Neuronal stem cell (in vitro differentiated cells): ENCODE measurements around the gene MYLK4.

Experiments used
- DNase-seq: peaks from one replicate; pipeline ENCODE4 v3.0.0-alpha.2; 2013; ENCODE audit warnings: low spot score
- H2AFZ ChIP-seq: one replicate; pipeline ENCODE4 v1.6.1; 2013; ENCODE audit warnings: mild to moderate bottlenecking, low read length, inconsistent platforms
- H2AK5ac ChIP-seq: 2 replicates; pipeline ENCODE4 v1.6.1; 2013; ENCODE audit warnings: low read depth, mild to moderate bottlenecking, inconsistent platforms, low read length, moderate library complexity, mixed read lengths
- H2BK120ac ChIP-seq: 2 replicates; pipeline ENCODE4 v1.6.1; 2013; ENCODE audit warnings: low read depth, mild to moderate bottlenecking, inconsistent platforms, low read length, moderate library complexity, mixed read lengths
- H2BK12ac ChIP-seq: one replicate; pipeline ENCODE4 v1.6.1; 2013; ENCODE audit warnings: low read length, inconsistent platforms
- H2BK15ac ChIP-seq: 2 replicates; pipeline ENCODE4 v1.6.1; 2013; ENCODE audit warnings: mild to moderate bottlenecking, low read length, inconsistent platforms, mixed read lengths
- H2BK5ac ChIP-seq: one replicate; pipeline ENCODE4 v1.6.1; 2013; ENCODE audit warnings: inconsistent platforms, mild to moderate bottlenecking, low read length, moderate library complexity
- H3K14ac ChIP-seq: one replicate; pipeline ENCODE4 v1.6.1; 2013; ENCODE audit warnings: low read length, inconsistent platforms
- H3K18ac ChIP-seq: 2 replicates; pipeline ENCODE4 v1.6.1; 2013; ENCODE audit warnings: low read length, inconsistent platforms
- H3K23ac ChIP-seq: 2 replicates; pipeline ENCODE4 v1.6.1; 2013; ENCODE audit warnings: low read depth, mild to moderate bottlenecking, mixed read lengths, low read length, inconsistent platforms; ENCODE audit not compliant: poor library complexity
- H3K27ac ChIP-seq: replicated peaks from 3 replicates; pipeline ENCODE4 v1.5.1; 2013; ENCODE audit warnings: low read length, inconsistent platforms
- H3K27me3 ChIP-seq, 3 experiments: 2 replicates each; pipeline ENCODE4 v1.6.1; 2013; ENCODE audit warnings: low read length in 3 of 3, mild to moderate bottlenecking in 2 of 3, inconsistent platforms in 1 of 3, low read depth in 1 of 3, mixed read lengths in 1 of 3, moderate library complexity in 1 of 3; ENCODE audit not compliant: control insufficient read depth in 3 of 3, insufficient read depth in 3 of 3
- H3K36me3 ChIP-seq, 2 donors: replicated peaks in 1 of 2; 2 replicates each; pipeline ENCODE4 v1.6.1; 2013; ENCODE audit warnings: low read length in 2 of 2; ENCODE audit not compliant: control insufficient read depth in 2 of 2, insufficient read depth in 2 of 2
- H3K4ac ChIP-seq: 2 replicates; pipeline ENCODE4 v1.6.1; 2013; ENCODE audit warnings: inconsistent platforms, mild to moderate bottlenecking, low read length, moderate library complexity
- H3K4me1 ChIP-seq, 2 donors: 1 replicate in 1 of 2; 2 replicates in 1 of 2; pipeline ENCODE4 v1.6.1; 2013; ENCODE audit warnings: low read length in 2 of 2, low read depth in 1 of 2; ENCODE audit not compliant: control insufficient read depth in 2 of 2, insufficient read depth in 1 of 2
- H3K4me2 ChIP-seq: one replicate; pipeline ENCODE4 v1.6.1; 2013; ENCODE audit warnings: mild to moderate bottlenecking, low read length, inconsistent platforms; ENCODE audit not compliant: insufficient read depth, poor library complexity, severe bottlenecking
- H3K4me3 ChIP-seq, 2 donors: 2 replicates each; pipeline ENCODE4 v1.5.1; 2013; ENCODE audit warnings: low read length in 2 of 2, mild to moderate bottlenecking in 2 of 2, inconsistent platforms in 1 of 2, moderate library complexity in 1 of 2
- H3K79me1 ChIP-seq: one replicate; pipeline ENCODE4 v1.6.1; 2013; ENCODE audit warnings: low read depth, mild to moderate bottlenecking, inconsistent platforms, low read length, moderate library complexity
- H3K9ac ChIP-seq: one replicate; pipeline ENCODE4 v1.6.1; 2013; ENCODE audit warnings: mild to moderate bottlenecking, low read depth, low read length, inconsistent platforms; ENCODE audit not compliant: poor library complexity
- H3K9me3 ChIP-seq, 2 donors: replicated peaks in 1 of 2; 2 replicates each; pipeline versions ENCODE3 to v1.6.1; 2013; ENCODE audit warnings: low read length in 2 of 2, mild to moderate bottlenecking in 2 of 2, inconsistent platforms in 1 of 2, low read depth in 1 of 2, mixed read lengths in 1 of 2, moderate library complexity in 1 of 2; ENCODE audit not compliant: control insufficient read depth in 2 of 2, insufficient read depth in 1 of 2
- H4K8ac ChIP-seq: one replicate; pipeline ENCODE4 v1.6.1; 2013; ENCODE audit warnings: low read depth, mild to moderate bottlenecking, inconsistent platforms, low read length, moderate library complexity
- H4K91ac ChIP-seq: one replicate; pipeline ENCODE4 v1.6.1; 2013; ENCODE audit warnings: low read length, low read depth, mild to moderate bottlenecking, inconsistent platforms; ENCODE audit not compliant: poor library complexity
- WGBS, 2 donors: extraction: QIAGEN DNeasy Blood & Tissue Kit; methylation state at CpG; one replicate each; pipeline ENCODE4 v1.1.7; 2013; ENCODE audit warnings: missing lambda C conversion rate in 2 of 2, mixed read lengths in 1 of 2; ENCODE audit not compliant: insufficient read length in 2 of 2, insufficient replicate concordance in 1 of 2; ENCODE audit errors: extremely low coverage in 2 of 2; 5-methylcytosine and 5-hydroxymethylcytosine counted together

MYLK4 gene

DNA sequence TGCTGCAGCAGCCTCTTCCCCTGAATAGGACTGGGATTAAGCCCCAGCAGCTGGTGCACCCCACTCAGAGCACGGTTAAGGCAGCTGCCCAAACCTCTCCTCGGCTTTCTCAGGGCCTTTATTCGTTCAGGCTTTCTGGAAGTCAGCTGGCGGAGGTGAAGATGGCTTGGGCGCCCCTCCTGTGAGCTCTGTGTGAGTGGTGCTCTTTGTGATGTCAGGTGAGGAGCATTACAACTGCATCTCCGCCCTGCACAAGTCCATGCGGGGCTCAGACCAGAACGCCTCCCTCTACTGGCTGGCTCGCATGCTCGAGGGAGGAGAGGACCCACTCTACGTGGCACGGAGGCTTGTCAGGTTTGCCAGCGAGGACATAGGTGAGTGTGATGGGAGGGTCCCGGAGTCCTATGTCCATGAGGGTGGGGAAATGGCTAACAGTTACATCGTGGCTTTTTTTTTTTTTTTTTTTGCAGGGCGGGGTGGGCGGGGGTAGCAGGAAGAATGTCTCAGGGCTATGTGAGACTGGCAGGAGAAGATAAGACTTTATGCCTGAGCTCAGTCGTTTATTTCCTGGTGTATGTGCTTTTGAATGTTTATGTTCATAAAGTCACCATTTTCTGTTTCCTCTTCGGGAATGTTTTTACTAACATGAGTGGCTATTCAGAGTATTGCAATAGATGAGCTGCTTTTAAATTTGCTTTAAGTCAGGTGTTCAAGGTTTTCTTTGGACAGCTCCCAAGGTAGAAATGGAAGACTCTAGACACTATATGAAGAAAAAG, 32.7 kb upstream of the MYLK4 start:
- Histone ChIP-seq H3K79me1 (peaks cover 5% of the 10 kb centered on the region), H2BK15ac (no peak overlapping the region), H3K4me3 (no peak overlapping the region), H4K8ac (no peak overlapping the region), H3K4ac (no peak overlapping the region), H3K36me3 (peaks cover 10 to 85% of the 10 kb centered on the region in 2 donors), H3K9ac (peak overlapping the region; percentile 60), H2BK120ac (no peak overlapping the region), H2BK5ac (no peak overlapping the region), H4K91ac (no peak overlapping the region), H3K23ac (no peak overlapping the region), H3K4me2 (no peak overlapping the region), H2AFZ (no peak overlapping the region), H3K9me3 (no peaks in the 10 kb centered on the region), H2AK5ac (no peak overlapping the region), H3K27me3 (no peaks in the 10 kb centered on the region), H3K27ac (no peak overlapping the region), H2BK12ac (no peak overlapping the region), H3K4me1 (peaks cover 0 to 4% of the 10 kb centered on the region in 2 donors), H3K14ac (peak overlapping the region; percentile 61), H3K18ac (peak overlapping the region; percentile 12)
- WGBS, 2 donors: no CpG with 5 or more reads among the region's 19 CpGs
- no peak for DNase-seq

DNA sequence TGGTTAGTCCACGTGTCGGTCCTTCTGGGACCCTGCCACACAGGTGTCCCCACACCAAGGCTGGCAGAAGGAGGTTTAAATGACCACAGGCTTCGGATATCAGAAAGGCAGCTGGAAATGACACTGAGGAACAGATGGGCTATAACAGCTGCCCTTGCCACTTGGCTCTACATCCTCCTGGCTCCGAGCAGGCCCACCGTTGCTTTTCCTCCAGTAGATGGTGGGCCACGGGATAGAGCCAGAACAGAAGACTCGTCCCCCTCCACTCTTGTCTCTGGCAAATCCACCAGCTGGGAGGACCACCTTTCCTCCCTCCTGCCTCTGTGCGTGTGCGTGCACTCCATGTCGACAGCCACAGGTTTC, 32.1 kb upstream of the MYLK4 start:
- Histone ChIP-seq H3K23ac (no peak overlapping the region), H2BK12ac (no peak overlapping the region), H3K9ac (peak overlapping the region; percentile 60), H3K4ac (no peak overlapping the region), H4K91ac (no peak overlapping the region), H2BK120ac (no peak overlapping the region), H3K9me3 (no peaks in the 10 kb centered on the region), H3K27me3 (no peaks in the 10 kb centered on the region), H3K27ac (no peak overlapping the region), H3K14ac (peak overlapping the region; percentile 61), H3K79me1 (peaks cover 7% of the 10 kb centered on the region), H3K36me3 (peaks cover 9 to 87% of the 10 kb centered on the region in 2 donors), H2BK15ac (no peak overlapping the region), H4K8ac (no peak overlapping the region), H2BK5ac (no peak overlapping the region), H2AFZ (no peak overlapping the region), H3K4me3 (no peak overlapping the region), H3K4me2 (no peak overlapping the region), H2AK5ac (no peak overlapping the region), H3K4me1 (peaks cover 0 to 4% of the 10 kb centered on the region in 2 donors), H3K18ac (peak overlapping the region; percentile 12)
- DNase-seq: no peak
- WGBS, 2 donors: no CpG with 5 or more reads among the region's 10 CpGs

DNA sequence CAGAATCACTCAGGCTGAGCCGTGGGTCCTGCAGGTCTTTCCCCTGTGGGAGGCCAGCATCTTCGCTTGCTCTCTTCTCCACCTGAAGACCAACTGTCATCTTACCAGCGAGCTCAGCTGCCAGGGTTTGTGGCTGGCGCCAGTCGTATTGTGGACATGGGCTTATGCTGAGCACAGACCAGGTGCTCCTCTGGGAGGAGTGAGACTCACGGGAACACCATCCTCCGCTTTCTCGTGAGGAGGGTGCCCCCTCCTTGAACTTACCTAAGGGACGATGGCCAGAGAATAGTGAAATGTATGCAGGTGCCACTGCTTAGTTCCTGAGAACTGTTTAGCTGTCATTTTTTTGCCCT, 31.6 kb upstream of the MYLK4 start:
- Histone ChIP-seq H2AK5ac (no peak overlapping the region), H3K27me3 (no peaks in the 10 kb centered on the region), H2BK12ac (no peak overlapping the region), H3K79me1 (peaks cover 7% of the 10 kb centered on the region), H3K36me3 (peaks cover 7 to 83% of the 10 kb centered on the region in 2 donors), H3K27ac (no peak overlapping the region), H3K18ac (no peak overlapping the region), H3K14ac (no peak overlapping the region), H3K4me1 (peaks cover 0 to 5% of the 10 kb centered on the region in 2 donors), H3K4ac (no peak overlapping the region), H4K91ac (no peak overlapping the region), H3K4me3 (no peak overlapping the region), H3K23ac (no peak overlapping the region), H2BK15ac (no peak overlapping the region), H2BK5ac (no peak overlapping the region), H4K8ac (no peak overlapping the region), H2AFZ (no peak overlapping the region), H3K9ac (no peak overlapping the region), H3K4me2 (no peak overlapping the region), H3K9me3 (no peaks in the 10 kb centered on the region), H2BK120ac (no peak overlapping the region)
- no CpG with 5 or more reads among the region's 9 CpGs for WGBS, 2 donors
- no peak for DNase-seq

DNA sequence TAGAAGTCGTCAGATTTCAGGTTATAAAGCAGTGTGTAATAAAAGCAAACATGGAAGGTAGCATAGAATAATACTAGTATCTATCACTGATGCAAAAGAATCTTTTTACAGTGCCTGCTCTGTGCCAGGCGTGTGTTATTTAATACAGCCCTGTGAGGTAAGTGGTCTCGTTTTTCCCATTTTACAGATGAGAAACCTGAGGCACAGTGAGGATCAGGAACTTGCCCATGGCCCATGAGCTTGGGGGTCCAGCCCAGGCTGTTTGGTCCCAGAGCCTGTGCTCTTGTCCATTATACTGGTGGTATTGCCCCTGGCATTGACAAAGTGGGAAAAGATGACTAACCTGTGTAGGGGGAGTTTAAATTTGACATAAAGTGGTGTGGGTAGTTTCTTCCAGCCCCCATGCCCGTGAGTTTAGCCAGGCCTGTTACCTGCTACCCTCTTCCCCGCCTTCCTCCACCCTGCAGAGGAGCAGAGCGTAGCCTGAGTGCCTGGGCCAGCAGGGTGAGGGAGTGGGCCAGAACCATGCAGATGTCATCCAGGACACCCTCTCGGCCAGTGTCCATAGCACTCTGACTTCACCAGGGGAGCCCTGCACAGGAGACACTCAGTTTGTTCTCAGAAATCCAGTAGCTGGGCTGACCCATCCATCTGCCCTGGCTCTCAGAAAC, 31.1 kb upstream of the MYLK4 start:
- Histone ChIP-seq H3K4me1 (peaks cover 0 to 8% of the 10 kb centered on the region in 2 donors), H2AK5ac (no peak overlapping the region), H4K91ac (no peak overlapping the region), H2BK15ac (no peak overlapping the region), H2BK12ac (no peak overlapping the region), H3K4me2 (no peak overlapping the region), H3K79me1 (peaks cover 7% of the 10 kb centered on the region), H2BK5ac (no peak overlapping the region), H3K18ac (no peak overlapping the region), H3K14ac (no peak overlapping the region), H2AFZ (no peak overlapping the region), H4K8ac (no peak overlapping the region), H3K9ac (peak overlapping the region; percentile 31), H3K4me3 (no peak overlapping the region), H3K23ac (no peak overlapping the region), H3K9me3 (no peaks in the 10 kb centered on the region), H3K27me3 (no peaks in the 10 kb centered on the region), H3K4ac (no peak overlapping the region), H3K27ac (no peak overlapping the region), H3K36me3 (peaks cover 7 to 84% of the 10 kb centered on the region in 2 donors), H2BK120ac (no peak overlapping the region)
- WGBS, 2 donors: no CpG with 5 or more reads among the region's 7 CpGs
- DNase-seq: no peak
